Suppressor macrophage treated with lipopolysaccharide for 1 hour (primary cell): Measurements from ENCODE around the gene ETNK2.

Source experiments
- DNase-seq, 3 donors: peaks; one replicate each; pipeline ENCODE4 v3.0.0-alpha.2; 2020 to 2022

ETNK2 gene, protein sequence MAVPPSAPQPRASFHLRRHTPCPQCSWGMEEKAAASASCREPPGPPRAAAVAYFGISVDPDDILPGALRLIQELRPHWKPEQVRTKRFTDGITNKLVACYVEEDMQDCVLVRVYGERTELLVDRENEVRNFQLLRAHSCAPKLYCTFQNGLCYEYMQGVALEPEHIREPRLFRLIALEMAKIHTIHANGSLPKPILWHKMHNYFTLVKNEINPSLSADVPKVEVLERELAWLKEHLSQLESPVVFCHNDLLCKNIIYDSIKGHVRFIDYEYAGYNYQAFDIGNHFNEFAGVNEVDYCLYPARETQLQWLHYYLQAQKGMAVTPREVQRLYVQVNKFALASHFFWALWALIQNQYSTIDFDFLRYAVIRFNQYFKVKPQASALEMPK

DNA sequence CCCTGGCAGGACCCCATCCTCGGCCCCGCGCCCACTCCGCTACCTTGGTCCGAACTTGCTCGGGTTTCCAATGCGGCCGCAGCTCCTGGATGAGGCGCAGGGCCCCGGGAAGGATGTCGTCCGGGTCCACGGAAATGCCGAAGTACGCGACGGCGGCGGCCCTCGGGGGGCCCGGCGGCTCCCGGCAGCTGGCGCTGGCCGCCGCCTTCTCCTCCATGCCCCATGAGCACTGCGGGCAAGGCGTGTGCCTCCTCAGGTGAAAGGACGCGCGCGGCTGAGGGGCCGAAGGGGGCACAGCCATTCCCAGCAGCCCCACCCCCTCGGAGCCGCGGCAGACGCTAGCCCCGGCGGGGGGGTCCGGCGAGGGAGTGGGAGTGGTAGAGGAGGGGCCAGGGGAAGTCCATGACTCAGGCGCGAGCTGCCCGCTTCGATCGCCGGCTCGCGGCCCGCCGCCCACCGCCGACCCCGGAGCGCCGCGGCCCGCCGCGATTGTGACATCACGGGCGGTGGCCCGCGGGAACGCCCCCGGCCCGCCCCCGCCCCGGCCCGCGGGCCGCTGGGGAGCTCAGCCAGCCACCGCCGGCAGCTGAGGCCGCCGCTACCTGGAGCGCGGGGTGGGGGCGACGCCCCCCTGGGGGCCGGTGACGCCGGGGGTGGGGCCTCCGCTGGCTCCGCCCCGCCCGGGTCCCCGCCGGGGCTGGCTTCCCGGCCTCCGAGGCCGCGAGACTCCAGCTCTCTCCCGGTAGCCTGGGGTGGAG is at the start of gene ETNK2:
TSS of gene ETNK2 (minus strand) at position 493 of the 758 bp plus-strand sequence. CDS start at position 301, 192 bp downstream.
- DNase-seq, result peak; percentile 51 to 72 (median 63)

DNA sequence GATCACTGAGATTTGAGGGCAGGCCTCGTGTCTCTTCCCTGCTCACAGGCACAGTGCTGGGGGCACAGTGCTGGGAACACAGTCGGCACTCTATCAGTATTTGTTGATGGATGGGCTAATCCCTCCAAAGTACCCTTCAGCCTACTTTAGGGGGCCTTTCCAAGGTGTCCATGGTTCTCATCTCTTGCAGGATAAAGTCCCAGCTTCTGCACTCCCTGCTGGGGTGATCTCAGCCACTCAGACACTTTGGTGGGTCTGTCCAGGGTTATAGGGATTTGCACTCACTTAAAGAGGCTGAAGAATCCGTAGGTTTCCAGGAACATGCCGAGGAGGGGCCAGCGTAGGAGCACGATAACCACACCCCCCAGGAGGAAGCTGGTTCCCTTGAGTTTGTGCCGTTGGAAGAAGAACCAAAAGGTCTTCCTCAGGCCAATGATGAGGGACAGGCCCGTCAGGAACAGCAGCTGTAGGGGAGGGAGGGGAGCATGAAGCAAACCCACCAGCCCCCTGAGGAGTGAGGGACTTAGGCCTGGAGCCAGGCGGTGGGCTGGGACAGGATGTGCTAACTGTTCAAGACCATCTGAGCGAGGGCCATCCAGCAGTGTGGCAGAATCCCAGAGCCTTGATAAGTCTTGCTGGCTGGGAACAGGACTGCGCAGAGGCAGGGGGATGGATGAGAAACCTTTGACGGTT is 49.6 kb upstream of the ETNK2 start:
- no peak for DNase-seq

DNA sequence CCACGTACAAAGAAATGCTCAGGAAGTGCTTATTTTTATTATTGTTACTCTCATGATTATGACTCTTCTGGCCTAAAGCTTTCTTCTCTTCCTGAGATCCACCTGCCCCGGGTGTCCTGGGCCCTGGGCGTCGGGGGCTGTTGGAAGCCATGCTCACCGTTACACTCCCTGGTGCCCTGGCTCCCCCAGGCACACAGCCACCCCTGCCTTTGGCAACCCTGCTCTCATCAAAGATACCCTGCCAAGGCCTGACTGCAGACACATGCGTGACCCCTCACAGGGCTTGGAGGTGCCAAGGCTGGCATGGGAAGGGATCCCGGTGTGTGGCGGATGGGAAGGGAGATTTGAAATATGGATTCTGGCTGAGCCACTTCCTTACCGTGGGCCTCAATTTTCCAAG is 47.7 kb upstream of the ETNK2 start:
- no peak for DNase-seq

DNA sequence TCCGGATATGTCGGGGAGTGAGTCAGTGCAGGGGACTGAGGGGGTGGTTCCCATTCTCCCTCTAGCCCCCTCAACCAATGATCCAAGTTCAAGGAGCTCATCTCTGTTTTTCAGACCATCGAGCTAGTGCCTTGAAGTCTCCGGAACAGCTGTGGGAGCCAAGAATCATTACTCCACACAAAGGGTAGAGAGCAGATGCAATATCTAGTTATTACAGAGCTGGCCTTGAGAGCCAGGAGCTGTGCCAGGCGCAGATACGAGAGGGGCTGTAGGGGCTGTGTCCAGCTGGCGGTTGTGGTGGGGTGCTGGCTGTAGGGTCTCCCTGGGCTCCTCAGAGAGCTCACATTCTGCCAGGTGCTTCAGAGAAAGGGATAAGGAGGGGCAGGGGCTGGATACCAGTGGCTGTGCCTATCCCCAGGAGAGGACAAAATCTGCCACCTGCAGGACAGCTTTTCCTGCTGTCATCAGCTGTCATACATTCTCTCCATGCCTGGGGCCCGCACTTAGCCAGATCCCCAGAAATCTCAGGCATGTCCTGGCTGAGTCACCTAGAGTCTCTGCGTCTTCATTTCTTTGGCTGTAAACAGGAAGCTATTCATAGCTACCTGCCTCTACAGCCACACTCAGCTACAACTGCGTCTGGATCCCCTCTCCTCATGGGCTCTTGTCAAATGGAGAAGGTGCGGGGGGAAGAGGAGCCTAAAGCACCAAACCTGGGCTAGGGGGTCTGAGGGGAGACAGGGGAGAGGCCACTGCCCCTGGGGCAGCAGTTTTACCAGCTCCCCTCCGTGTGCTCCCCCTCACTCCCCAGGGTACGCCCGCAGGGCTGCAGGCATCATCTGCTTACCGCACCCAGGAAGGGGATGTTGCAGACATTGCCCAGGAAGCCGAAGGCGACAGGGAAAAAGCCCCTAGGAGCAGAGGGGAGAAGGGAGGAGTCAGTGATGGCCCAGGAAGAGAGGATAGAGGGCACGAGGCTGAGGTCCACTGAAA is 46.8 kb upstream of the ETNK2 start:
- no peak for DNase-seq

DNA sequence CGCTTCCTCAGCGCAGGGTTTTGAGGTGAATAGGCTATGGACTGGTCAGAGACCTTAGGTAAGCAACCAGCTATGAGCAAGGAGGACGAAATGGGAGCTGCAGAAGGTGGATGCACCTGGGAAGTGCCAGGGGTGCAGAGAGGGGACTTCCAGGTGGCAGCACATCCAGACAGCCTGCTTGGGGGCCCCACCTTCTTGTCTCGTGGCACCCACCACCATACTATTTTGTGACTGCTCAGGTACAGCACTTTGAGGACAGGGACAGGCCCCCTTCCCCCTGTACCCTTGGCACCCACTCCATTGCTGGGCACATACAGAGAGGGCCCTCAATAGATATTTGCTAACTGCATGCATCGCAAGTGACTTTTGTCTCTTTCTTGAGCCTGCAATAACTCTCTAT is 45.2 kb upstream of the ETNK2 start:
- DNase-seq, result no peak

DNA sequence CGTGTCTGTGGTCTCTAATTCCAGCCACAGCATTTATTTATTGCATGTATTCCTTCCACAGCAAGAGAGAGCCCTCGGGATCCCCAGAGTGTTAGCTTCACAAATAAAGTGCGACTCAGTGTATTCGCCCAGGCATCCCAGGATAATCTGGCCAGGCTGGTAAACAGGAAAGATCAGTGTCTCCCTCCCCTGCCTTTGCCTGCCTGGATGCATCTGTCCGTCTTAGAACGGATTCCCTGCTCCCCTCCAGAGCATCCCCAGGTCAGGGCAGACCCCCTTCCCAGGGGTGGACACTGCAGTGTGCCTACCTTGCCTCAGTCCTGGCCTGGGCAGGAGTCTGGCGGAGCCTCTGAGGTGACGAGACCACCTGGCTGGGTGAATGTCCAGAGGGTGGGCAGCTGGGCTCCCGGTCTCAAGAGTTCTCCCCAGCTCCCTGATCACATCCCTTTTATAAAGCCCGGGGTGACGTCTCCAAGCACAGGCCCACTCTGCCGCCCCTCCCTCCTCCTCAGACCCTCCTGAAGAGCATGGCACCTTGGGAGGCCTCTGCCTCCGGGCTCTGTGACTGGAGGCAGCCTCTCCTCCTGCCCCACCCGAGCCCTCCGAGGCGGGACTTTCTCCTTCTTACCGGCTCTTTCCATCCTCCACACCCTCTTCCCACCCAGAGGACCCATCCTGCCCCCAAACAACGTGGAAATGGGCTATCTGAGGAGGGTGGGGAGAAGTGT is 44.4 kb upstream of the ETNK2 start, which contains the start of gene KISS1:
TSS of gene KISS1 (minus strand) at position 424 of the 728 bp plus-strand sequence. CDS start 3,615 bp downstream, outside the sequence.
- no peak for DNase-seq

DNA sequence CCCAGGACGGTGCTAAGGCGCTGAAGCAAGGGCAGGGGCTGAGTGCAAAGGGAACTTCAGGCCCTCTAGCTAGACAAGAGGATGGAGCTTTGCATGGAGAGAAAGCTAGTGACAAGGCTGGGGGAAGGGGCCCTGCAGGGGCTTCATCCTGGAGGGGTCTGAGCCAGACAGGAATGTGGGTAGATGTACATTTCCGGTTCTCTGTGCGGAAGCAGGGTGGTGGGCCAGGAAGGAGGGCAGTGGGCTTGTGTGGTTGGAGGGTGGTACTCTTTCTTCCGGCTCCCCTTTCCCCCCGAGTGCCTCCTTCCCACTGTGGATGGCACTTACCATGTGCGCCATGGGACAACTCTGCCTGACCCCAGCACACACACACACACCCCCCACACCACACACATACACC is 42.9 kb upstream of the ETNK2 start:
- no peak for DNase-seq

DNA sequence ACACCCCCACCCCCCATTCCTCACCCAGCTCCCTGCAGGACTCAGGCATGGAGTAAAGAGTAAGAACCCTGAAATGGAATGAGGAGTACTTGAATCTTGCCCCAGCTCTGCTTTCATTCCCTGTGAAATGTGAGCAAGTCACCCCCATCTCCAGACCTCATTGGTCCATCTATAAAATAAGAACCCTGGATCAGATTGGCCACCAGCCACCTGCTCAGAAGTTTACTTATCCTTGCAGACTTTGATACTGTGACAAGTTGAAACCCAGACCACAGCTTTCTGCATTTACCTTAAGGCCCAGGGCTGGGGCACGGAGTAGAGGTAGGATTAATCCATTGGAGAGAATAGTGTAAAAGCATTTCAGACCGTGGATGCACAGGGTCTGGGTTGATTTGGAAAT is 42.2 kb upstream of the ETNK2 start:
- no peak for DNase-seq

DNA sequence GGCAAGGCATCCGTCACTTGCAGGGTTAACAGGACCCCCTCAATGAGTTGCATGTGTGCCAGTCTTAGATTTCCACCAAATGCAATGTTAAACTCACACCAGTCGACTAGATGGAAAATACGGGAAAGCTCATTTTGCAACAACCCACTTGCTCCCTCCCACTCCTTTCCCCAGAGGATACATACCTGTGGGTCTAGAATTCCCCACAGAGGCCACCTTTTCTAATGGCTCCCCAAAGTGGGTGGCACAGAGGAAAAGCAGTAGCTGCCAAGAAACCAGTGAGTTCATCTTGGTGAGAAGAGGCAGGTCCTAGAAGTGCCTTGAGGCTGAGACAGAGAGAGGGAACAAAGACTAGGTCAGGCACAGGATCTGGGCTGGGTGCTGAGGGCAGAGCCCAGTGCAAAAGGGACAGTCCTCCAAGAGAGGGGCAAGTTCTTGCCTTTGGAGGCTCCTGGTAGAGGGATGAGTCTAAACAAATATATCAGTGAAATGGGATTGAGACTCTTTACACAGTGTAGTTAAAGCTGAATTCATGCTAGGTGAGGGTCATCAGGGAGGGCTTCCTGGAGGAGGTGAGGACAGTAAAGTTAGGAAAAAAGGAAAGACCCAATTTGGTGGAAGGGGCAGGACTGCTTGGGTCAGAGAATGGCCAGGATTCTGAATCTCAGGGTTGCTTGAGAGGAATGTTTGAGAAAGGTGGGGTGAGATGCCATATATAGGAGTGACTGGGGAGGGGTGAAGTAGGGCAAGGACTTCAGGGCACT is 40.9 kb upstream of the ETNK2 start:
- no peak for DNase-seq

DNA sequence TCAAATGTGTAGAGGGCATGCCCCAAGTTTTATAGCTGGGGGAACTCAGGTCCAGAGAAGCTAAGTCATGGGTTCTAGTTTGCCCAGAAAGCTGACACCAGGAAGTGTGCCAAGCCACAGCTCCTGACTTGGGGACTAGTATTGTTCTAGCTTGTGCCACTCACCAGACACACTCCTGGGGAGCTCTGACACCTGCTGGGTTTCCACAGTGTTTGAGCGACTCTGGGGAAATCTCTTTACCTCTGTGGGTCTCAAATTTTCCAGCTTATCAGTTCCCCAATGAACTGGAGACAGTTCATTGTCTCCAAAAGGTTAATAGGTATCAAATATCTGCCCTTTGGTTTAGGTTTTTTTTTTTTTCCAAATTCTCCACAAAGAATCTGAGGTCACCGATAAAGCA is 40.2 kb upstream of the ETNK2 start:
- no peak for DNase-seq

DNA sequence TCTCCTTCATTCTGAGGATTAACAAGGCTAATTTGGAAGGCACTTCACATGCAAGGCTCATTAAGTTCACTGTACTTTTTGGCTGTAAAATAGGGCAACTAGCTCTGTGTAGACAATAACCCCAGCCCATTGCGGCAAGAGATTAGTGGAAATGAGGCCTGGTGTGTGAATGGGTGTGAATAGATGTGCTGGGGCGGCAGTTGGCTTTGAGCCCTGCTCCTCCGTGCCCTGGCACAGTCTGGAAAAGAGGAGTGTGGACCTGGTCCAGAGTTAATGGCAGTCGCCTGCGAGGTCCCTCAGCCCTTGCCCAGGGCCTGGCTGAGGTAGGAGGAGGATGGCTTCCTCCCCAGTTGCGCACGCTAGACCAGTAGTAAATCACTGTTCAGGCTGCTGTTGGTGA is 39.6 kb upstream of the ETNK2 start:
- DNase-seq, result no peak

DNA sequence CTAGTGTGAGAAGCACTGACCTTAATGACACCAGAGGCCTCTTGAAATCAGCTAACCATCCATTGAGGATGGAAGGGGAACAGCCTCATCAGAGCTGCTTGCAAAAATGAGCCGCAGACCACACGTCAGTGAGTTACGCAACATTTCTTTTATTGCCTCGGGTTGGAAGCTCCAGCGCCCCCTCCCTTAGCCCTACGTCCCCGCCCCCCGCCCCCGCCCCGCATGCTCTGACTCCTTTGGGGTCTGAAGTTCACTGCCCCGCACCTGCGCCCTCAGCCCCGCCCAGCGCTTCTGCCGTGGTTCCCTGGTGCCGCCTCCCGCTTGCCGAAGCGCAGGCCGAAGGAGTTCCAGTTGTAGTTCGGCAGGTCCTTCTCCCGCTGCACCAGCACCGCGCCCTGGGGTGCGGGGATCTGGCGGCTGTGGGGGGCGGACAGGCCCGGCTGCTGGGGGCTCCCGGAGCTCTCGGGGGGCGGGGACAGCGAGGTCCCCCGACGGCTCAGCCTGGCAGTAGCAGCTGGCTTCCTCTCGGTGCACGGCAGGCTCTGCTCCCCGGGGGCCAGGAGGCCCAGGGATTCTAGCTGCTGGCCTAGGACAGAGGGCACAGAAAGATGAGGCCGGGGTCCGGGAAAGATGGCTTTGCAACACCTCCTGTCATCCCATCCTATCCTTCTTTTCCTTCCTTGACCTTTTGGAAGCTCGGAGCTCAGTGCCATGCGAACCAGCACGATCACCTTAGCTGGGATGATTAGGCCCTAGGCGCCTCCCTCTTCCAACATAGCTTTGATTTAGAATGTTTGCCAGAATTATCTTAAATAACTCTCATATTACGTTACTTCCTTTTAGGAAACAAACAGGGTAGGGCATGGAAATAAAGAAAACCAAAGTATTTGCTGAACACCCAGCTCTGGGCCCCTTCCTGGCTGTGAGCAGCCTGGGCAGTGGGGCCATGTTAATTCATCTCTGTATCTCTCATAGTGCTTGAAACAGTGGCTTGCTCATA is 38.7 kb upstream of the ETNK2 start:
- peak; percentile 70 to 83 (median 83) for DNase-seq

DNA sequence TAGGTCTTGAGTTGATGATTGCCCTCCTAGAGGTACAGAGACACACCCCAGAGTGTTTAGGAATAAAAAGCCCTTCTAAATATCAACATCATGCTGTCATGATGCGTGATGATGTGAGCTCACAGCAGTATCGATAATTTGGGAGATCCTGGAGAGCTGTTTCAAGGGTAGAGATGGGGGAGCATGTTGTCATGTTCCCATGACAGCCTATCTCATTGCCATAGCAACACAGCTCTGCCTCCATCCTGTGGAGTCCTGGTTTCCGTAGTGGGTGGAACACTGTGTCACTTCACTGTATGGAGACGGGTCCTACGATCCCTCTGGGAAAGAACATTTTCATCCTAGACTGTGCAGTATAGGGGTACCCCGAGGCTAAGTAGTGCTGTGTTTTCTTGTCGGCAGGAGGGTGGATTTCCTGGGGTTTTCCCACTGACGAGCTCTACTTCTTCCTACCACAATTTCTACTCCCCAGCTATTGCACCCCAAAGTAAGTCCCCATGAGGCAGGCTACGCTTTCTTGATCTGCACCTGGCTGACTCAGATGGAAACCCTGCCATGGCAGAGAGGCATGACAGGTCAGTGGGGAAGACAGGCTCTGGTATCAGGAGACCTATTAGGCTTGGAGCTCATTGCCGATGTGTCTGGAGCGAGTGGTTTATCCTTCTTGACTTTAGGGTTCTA is 37.3 kb upstream of the ETNK2 start:
- peak; percentile 28 to 45 (median 36) for DNase-seq

DNA sequence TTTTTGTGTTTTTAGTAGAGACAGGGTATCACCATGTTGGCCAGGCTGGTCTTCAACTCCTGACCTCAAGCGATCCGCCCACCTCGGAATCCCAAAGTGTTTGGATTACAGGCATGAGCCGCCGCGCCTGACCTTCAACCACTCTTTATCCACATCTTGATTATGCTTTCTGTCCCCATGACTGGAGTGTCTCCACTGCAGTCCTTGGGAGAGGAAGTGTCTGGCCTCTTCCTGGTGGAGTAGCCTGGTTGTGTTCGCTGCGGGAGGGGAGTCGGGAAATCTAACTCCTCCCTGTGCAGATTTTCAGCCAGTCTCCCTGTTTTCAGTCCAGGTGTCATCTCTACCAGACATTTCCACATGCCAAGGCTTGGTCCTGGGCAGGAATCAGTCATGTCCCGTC is 34.8 kb upstream of the ETNK2 start:
- no peak for DNase-seq

DNA sequence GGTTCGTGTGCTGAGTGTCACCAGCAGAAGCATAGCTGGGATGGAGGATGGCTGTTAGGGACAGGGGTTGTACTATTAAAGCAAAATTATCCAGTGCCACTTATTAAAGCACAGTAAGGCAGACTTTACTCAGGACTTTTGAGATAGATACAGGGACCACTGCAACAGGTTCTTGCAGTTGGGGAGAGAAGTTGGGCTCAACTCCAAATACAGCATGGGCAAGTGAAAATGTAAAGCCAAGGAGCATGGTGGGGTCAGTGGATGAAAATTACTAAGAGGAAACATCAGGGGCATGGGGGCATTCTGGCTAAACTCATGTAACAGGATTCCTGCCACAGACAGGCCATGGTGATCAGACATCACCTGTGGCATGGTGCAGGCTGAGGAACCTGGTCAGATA is 29.3 kb upstream of the ETNK2 start:
- no peak for DNase-seq

DNA sequence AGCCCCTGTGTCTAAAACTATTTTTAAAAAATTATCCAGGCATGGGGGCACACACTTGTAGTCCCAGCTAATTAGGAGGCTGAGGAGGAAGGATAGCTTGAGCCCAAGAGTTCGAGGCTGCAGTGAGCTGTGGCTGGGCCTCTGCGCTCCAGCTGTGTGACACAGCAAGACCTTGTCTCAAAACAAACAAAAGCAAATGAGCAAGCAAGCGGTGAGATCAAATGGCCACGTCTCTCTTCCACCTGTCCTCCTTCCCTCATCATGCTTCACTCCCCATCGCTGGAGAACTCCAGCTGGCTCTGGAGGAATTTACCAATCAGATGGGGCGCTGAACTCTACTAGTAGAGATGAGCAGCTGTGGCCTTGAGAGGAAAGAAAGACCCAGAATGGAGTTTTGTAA is 28.3 kb upstream of the ETNK2 start:
- DNase-seq, result no peak

DNA sequence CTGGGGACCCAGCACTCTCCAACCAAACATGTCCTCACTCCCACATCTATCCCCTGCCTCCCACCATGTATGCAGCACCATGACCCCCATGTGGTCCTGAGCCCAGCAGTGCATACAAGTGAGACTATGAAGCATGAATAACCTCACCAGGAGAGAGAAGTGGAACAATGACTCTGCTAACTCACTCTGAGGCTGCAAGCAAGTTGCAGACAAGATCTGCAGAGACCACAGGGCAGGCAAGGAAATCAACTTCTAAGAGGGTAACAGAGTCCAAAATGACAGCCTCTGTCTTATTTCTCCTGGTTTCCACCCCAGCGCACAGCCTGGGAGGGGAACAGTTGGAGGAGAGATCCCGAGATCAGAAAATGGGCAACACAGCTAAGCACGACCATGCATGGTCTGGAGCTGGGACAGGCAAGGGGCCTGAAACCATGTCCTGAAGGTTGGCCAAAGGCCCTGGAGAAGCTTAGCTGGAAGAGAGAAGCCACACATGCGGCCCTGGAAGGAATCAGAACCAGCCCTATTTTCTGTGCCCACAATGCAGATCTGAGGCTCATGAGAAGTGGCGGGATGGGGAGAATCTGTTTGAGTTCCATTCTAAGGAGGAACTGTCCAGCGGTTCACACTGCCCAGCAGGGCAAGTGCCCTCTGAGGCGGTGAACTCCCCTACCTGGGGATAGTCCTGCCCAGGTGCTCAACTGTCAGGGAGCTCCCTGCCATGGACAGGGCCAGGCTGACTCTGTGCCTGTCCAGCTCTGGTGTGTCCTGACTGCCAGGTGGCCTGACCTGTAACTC is 26.8 kb upstream of the ETNK2 start:
- no peak for DNase-seq

DNA sequence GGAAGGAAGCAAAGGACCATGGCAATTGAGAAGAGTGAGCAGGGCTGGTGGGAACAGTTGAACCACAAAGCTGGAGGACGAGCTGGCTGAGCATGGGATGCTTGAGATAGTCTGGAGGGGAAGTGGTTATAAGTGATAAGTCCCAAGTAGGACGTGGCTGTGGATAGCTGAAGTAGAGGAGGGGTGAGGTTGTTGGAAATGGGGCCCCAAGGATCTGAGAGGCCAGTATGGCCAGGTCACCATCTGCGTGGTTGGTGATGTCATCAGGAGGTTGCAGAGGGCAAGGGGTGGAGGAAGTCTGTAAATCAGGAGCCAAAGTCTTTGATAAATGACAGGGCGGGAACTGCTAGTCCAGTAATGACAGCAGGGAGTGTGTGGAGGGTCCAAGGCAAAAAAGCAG is 25.3 kb upstream of the ETNK2 start:
- peak in 2 of 3 donors; percentile 20 to 31 for DNase-seq
